Lung (tissue), 12 donors: ENCODE results near the gene SCAMP1. TPM values are rescaled to one million over a fixed set of nuclear protein-coding genes. Genes with fewer than 3 reads are reported as not detected.

ENCODE experiments used
- ATAC-seq: fragments of 200-7000 bp; cut with Tn5 transposase; one replicate; pipeline ENCODE4 v1.9.1; 2020; ENCODE audit warnings: moderate number of reproducible peaks; ENCODE audit not compliant: insufficient read depth, low FRiP score
- DNase-seq, 3 donors: peaks; one replicate each; pipeline ENCODE4 v3.0.0-alpha.2; 2013 to 2017
- H3K27ac ChIP-seq, 2 donors: one replicate each; pipeline ENCODE4 v1.5.1; 2013; ENCODE audit warnings: mild to moderate bottlenecking in 2 of 2, moderate library complexity in 2 of 2, control low read depth in 1 of 2, inconsistent platforms in 1 of 2, low read depth in 1 of 2, low read length in 1 of 2
- H3K27me3 ChIP-seq, 3 donors: one replicate each; pipeline ENCODE4 v1.5.1; 2013; ENCODE audit warnings: low read length in 2 of 3; ENCODE audit not compliant: control insufficient read depth in 3 of 3, insufficient read depth in 3 of 3
- H3K36me3 ChIP-seq, 4 donors: one replicate each; pipeline ENCODE4 v1.5.1; 2013; ENCODE audit warnings: low read length in 4 of 4, mild to moderate bottlenecking in 1 of 4, moderate library complexity in 1 of 4; ENCODE audit not compliant: control insufficient read depth in 4 of 4, insufficient read depth in 4 of 4
- H3K4me1 ChIP-seq, 5 donors: one replicate each; pipeline ENCODE4 v1.5.1; 2013; ENCODE audit warnings: low read length in 5 of 5, mild to moderate bottlenecking in 2 of 5, moderate library complexity in 1 of 5; ENCODE audit not compliant: control insufficient read depth in 5 of 5, insufficient read depth in 5 of 5
- H3K4me3 ChIP-seq: one replicate; pipeline ENCODE4 v1.5.1; 2013; ENCODE audit warnings: mild to moderate bottlenecking, control low read depth, moderate library complexity
- H3K9ac ChIP-seq, 2 donors: one replicate each; pipeline ENCODE4 v1.5.1; 2013; ENCODE audit warnings: low read length in 2 of 2, control low read depth in 1 of 2; ENCODE audit not compliant: insufficient read depth in 1 of 2
- H3K9me3 ChIP-seq, 4 donors: one replicate each; pipeline ENCODE4 v1.5.1; 2013; ENCODE audit warnings: low read length in 3 of 4, mild to moderate bottlenecking in 1 of 4, moderate library complexity in 1 of 4; ENCODE audit not compliant: control insufficient read depth in 4 of 4, insufficient read depth in 3 of 4
- WGBS, 2 donors: extraction: QIAGEN DNeasy Blood & Tissue Kit; methylation state at CpG; one replicate each; pipeline ENCODE4 v1.1.7; 2013; 5-methylcytosine and 5-hydroxymethylcytosine counted together
- polyA plus RNA-seq, 2 donors: library from polyadenylated mRNA; stranded (reverse); fragments of 200-250 nt; gene quantifications; one replicate each; pipeline ENCODE4 v1.2.1, GENCODE V29; 2013
- total RNA-seq, 2 donors: library from RNA; depleted of rRNA in 1 of 2; stranded (reverse); fragments of >200 nt in 1 of 2; gene quantifications; one replicate each; pipeline ENCODE4 v1.2.1, GENCODE V29; 2014 to 2021
- TF ChIP-seq, protein P1 (sequence below): IDR thresholded peaks from 2 replicates; pipeline ENCODE4 v1.5.1; 2012; ENCODE audit warnings: mild to moderate bottlenecking; ENCODE audit errors: control extremely low read depth, extremely low read depth
- donor health status: control.
- donor health status: control.
- donor health status: Bipolar disorder and iron deficiency.
- donor health status: healthy.
- donor health status: DM: yes; HTN: yes; CAD: no.

Gene SCAMP1
- total and polyA plus RNA-seq, 4 donors = 7.7 to 45.8 (median 16.9) TPM

GRCh38 chr5:78507531-78507930 is 147.1 kb downstream of the SCAMP1 start:
- Histone ChIP-seq H3K27me3 (no peaks in the 10 kb centered on the region), H3K4me3 (no peak overlapping the region), H3K27ac (no peak overlapping the region), H3K9ac (no peak overlapping the region), H3K4me1 (peaks cover 12 to 79% (median 50%) of the 10 kb centered on the region in 5 donors), H3K9me3 (no peaks in the 10 kb centered on the region), H3K36me3 (no peaks in the 10 kb centered on the region)
- WGBS, 2 donors = 50 to 54% methylated on average over 2 of the region's 2 CpGs
- DNase-seq = no peak
- TF ChIP-seq, protein P1, sequence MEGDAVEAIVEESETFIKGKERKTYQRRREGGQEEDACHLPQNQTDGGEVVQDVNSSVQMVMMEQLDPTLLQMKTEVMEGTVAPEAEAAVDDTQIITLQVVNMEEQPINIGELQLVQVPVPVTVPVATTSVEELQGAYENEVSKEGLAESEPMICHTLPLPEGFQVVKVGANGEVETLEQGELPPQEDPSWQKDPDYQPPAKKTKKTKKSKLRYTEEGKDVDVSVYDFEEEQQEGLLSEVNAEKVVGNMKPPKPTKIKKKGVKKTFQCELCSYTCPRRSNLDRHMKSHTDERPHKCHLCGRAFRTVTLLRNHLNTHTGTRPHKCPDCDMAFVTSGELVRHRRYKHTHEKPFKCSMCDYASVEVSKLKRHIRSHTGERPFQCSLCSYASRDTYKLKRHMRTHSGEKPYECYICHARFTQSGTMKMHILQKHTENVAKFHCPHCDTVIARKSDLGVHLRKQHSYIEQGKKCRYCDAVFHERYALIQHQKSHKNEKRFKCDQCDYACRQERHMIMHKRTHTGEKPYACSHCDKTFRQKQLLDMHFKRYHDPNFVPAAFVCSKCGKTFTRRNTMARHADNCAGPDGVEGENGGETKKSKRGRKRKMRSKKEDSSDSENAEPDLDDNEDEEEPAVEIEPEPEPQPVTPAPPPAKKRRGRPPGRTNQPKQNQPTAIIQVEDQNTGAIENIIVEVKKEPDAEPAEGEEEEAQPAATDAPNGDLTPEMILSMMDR = no peak
- no peak for ATAC-seq

- H3K9me3 ChIP-seq = no peaks in the 10 kb centered on the region
- peak overlapping the region in 1 of 2 donors; percentile 20 for H3K27ac ChIP-seq
- TF ChIP-seq, protein P1 = no peak
- WGBS, 2 donors = 26 to 30% methylated on average over 3 of the region's 3 CpGs
- DNase-seq = peak; percentile 83 to 97 (median 96)
- ATAC-seq = no peak
- H3K27me3 ChIP-seq = no peaks in the 10 kb centered on the region
- peaks cover 12 to 79% (median 50%) of the 10 kb centered on the region in 5 donors for H3K4me1 ChIP-seq
- no peaks in the 10 kb centered on the region for H3K36me3 ChIP-seq
- H3K4me3 ChIP-seq = no peak overlapping the region
- H3K9ac ChIP-seq = no peak overlapping the region
These were observed 147.9 kb downstream of the SCAMP1 start for GRCh38 chr5:78508186-78508765.

DNA sequence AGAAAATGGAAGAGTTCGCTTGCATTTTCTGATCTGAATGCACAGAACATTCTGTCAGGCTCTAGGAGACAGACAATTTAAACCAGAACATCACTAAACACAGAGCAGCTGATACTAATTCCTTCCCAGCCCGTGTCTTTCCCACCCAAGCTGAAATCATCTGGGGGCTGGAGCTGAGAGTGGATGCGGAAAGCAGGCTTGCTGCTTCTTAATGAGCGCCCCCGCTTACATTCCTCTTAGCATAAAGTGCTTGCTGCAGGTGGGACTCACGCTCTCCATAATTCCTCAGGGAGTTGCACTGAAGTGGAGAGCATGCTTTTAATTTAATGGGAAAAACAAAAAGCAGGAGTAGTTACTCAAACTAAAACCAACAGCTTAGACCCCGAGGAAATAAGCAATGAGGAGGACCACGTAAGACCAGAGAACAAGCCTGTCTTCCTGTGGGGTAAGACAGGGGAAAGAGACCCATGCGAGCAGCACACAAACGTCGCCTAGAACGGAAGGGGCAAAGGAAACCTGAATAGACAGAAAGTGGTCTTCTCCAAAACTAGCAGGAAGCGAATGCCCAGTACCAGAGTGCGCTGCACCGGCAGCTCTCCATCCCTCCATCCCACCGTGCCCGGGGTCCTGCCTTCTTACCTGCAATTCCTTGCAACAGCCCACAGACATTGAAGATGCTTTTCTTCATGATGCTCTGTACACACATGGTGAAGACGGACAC is 148.9 kb downstream of the SCAMP1 start:
- ATAC-seq (no peak), DNase-seq (peak; percentile 37 to 67 (median 52))
- 18 to 38% methylated on average over 18 of the region's 18 CpGs for WGBS, 2 donors
- H3K9me3 ChIP-seq = no peaks in the 10 kb centered on the region
- TF ChIP-seq, protein P1 = no peak
- no peaks in the 10 kb centered on the region for H3K36me3 ChIP-seq
- peak overlapping the region in 1 of 2 donors; percentile 73 for H3K9ac ChIP-seq
- H3K27me3 ChIP-seq = no peaks in the 10 kb centered on the region
- peak overlapping the region; percentile 47 for H3K4me3 ChIP-seq
- peak overlapping the region in 1 of 2 donors; percentile 62 for H3K27ac ChIP-seq
- peaks cover 10 to 74% (median 46%) of the 10 kb centered on the region in 5 donors for H3K4me1 ChIP-seq
